LNCaP clone FGC (cell line): ENCODE measurements around the gene PKP2.

Experiments
- DNase-seq: peaks from one replicate; pipeline ENCODE4 v3.0.0-alpha.2; 2011; ENCODE audit warnings: low read depth
- H3K4me3 ChIP-seq: 2 replicates; pipeline ENCODE4 v1.5.1; 2011; ENCODE audit warnings: mild to moderate bottlenecking, low read depth, low read length, control low read depth
- TF ChIP-seq, protein P1 (sequence below): IDR thresholded peaks from 2 replicates; pipeline ENCODE4 v1.5.1; 2012; ENCODE audit warnings: mild to moderate bottlenecking; ENCODE audit not compliant: control insufficient read depth, insufficient read depth; ENCODE audit errors: extremely low read depth

The PKP2 gene

DNA sequence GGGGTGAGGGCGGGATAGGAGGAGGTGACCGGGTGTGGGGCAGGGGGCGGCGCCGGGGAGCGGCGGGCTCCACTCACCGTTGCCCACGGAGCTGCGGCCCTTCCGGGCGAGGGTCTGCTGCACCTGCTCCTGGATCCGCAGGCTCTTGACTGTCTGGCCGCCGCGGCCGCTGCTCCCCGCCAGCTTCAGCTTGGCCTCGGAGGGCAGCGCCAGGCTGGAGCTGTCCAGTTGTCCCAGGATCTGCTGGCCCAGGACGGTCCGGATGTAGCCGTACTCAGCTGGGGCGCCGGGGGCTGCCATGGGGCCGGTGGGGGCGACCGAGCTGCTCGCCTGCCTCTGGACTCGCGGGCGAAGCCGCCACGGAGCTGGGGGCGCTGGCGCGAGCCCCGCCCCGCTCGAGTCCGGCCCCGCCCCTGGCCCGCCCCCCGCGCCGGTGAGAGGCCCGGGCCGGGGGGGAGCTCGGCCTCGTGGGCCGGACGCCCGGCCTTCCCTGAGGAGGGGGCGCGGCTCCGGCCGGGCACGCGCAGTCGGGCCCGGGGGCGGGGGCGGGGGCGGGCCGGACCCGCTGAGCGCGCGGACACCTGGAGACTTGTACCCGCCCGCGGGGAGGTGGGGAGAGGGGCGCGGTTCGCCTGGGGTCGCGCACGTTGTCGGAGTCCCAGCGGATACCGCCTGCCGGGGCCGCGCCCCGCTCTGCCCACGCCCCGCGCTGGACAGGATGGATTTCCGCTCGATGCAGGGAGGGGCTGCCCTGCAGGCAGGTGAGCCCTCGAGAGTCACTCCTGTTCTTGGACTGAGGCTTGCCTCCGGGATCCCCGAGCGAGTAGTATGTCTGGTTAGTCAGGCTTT, at the start of gene PKP2:
Gene PKP2 (minus strand): TSS at position 346 of the 849 bp plus-strand sequence. CDS start 46 bp downstream, at position 300.
- H3K4me3 ChIP-seq, result peak within 1 kb of the TSS; percentile 66
- TF ChIP-seq, protein P1, sequence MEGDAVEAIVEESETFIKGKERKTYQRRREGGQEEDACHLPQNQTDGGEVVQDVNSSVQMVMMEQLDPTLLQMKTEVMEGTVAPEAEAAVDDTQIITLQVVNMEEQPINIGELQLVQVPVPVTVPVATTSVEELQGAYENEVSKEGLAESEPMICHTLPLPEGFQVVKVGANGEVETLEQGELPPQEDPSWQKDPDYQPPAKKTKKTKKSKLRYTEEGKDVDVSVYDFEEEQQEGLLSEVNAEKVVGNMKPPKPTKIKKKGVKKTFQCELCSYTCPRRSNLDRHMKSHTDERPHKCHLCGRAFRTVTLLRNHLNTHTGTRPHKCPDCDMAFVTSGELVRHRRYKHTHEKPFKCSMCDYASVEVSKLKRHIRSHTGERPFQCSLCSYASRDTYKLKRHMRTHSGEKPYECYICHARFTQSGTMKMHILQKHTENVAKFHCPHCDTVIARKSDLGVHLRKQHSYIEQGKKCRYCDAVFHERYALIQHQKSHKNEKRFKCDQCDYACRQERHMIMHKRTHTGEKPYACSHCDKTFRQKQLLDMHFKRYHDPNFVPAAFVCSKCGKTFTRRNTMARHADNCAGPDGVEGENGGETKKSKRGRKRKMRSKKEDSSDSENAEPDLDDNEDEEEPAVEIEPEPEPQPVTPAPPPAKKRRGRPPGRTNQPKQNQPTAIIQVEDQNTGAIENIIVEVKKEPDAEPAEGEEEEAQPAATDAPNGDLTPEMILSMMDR, result no peak
- peak; percentile 94 for DNase-seq

DNA sequence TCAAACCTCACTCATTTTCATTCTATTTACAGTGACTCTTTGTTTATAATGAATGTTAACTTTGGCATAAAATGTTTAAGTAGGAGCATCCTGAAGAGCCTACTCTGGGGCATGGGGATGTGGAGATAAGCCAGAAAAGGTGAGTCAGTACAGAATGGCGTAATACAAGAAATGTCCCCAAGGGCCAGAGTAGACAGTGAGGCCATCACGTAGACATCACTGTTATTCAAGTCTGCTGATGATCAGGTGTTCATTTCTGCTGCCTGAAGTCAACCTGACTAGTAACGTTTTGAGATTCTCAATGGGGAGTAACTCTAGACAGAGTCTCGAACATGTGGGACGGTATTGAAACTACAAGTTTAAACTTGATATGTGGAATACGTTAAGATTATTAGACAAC, 47.6 kb upstream of the PKP2 start:
- H3K4me3 ChIP-seq, result no peak overlapping the region
- no peak for DNase-seq
- TF ChIP-seq, protein P1, result no peak

DNA sequence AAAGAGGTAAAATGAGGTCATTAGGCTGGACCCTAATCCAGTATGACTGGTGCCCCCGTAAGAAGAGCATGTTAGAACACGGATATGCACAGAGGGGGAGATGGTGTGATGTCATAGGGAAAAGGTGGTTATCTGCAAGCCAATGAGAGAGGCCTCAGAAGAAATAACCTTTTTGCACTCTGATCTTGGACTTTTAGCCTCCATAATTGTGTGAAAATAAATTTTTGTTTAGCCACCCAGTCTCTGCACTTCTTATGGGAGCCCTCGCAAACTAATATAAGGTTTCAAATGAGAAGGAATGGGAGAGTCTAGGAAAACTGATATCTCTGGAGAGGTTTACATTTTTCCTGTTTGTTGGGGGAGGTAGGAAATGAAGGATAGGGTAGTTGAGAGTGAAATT, 43.2 kb upstream of the PKP2 start:
- TF ChIP-seq, protein P1, result no peak
- no peak for DNase-seq
- H3K4me3 ChIP-seq, result no peak overlapping the region

DNA sequence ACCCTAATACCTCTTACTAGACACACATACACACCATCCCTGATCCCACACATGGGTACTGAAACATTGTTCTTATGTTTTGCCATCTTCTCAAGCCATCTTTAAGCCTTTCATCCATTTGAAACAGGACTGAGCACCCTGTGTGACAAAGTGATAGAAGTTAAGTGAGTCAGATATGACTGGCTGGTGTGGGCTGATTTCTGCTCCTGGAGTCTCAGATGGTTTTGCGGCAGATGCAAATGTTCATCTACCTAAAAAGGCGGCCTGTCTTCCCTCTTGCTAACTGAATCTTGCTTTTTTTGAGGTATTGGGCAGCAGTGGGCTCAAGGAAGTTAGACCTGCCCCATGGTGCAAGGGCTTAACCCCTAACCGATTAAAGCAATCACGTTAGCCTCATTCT, 30.4 kb upstream of the PKP2 start:
- no peak for DNase-seq
- TF ChIP-seq, protein P1, result no peak

DNA sequence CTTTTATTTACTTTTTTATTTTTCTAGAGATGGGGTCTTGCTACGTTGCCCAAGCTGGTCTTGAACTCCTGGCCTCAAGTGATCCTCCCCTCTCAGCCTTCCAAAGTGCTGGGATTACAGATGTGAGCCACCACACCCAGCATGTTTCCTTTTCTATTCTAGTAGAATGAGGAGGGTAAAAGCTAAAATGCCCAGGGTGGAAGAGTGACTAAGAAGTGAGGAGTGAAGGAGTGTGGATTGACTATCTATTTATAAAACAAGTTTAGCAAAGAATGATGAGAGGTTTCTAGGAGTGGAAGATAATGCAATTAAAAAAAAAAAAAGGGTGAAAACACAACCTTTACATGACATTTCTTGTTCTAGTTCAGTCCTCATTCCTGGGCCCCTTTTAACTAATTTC, 29.8 kb upstream of the PKP2 start:
- no peak for DNase-seq
- H3K4me3 ChIP-seq, result no peak overlapping the region
- TF ChIP-seq, protein P1, result no peak

More for the DNA sequence above, 30.4 kb upstream of the PKP2 start:
- H3K4me3 ChIP-seq, result no peak overlapping the region

DNA sequence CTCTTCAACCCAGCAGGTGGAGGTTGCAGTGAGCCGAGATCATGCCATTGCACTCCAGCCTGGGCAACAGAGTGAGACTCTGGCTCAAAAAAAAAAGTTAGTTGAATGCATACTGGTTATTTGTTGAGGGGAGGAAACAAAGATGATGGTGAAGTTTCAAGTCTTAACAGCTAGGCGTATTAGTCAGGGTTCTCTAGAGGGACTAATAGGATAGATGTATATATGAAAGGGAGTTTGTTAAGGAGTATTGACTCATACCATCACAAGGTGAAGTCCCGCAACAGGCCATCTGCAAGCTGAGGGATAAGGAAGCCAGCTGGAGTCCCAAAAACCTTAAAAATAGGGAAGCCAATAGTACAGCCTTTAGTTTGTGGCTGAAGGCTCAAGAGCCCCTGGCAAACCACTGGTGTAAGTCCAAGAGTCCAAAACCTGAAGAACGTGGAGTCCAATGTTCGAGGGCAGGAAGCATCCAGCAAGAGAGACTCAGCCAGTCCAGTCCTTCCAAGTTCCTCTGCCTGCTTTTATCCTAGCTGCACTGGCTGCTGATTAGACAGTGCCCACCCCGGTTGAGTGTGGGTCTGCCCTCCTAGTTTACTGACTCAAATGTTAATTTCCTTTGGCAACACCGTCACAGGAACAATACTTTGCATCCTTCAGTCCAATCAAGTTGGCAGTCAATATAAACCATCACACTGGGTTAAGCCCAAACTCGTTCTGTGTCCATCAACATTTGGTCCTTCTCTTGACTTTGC, 26.1 kb upstream of the PKP2 start:
- no peak for DNase-seq
- no peak overlapping the region for H3K4me3 ChIP-seq
- TF ChIP-seq, protein P1, result no peak
